ENCODE results near the gene CLIP2.
"Not testable (repeated sequence)": the region's sequence is repeated elsewhere in the genome, so short reads cannot be mapped to it uniquely, and the experiment has no call there.

CLIP2 gene

DNA sequence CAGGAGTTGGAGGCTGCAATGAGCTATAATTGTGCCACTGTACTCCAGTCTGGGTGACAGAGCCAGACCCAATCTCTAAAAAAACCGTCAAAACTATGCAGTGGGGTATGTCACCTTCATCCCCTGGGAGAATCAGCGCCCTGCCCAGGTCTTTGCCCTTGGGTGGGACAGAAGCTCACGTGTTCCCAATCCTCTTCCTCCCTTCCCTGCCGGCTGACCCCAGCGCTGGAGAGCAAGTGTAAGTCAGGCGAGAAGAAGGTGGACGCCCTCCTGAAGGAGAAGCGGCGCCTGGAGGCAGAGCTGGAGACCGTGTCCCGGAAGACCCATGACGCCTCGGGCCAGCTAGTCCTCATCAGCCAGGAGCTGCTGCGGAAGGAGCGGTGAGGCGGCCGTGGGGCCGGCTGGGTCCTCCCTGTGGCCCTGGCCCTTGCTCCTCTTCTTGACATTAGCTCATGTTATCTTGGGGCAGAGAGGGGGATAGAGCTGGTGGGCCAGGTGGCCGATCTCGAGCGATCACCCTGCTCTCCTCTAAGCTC is 99.7 kb downstream of the CLIP2 start:
- no peak overlapping the region for H3K4me3 ChIP-seq (replicated peaks; ENCODE audit: low read depth, low read length)
- TF ChIP-seq, protein P1, sequence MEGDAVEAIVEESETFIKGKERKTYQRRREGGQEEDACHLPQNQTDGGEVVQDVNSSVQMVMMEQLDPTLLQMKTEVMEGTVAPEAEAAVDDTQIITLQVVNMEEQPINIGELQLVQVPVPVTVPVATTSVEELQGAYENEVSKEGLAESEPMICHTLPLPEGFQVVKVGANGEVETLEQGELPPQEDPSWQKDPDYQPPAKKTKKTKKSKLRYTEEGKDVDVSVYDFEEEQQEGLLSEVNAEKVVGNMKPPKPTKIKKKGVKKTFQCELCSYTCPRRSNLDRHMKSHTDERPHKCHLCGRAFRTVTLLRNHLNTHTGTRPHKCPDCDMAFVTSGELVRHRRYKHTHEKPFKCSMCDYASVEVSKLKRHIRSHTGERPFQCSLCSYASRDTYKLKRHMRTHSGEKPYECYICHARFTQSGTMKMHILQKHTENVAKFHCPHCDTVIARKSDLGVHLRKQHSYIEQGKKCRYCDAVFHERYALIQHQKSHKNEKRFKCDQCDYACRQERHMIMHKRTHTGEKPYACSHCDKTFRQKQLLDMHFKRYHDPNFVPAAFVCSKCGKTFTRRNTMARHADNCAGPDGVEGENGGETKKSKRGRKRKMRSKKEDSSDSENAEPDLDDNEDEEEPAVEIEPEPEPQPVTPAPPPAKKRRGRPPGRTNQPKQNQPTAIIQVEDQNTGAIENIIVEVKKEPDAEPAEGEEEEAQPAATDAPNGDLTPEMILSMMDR (IDR thresholded peaks at IDR 0.05; ENCODE audit: low read depth, low read length, missing control alignments) = no peak
- no peak for DNase-seq (ENCODE audit: extremely low read depth, low read depth)

DNA sequence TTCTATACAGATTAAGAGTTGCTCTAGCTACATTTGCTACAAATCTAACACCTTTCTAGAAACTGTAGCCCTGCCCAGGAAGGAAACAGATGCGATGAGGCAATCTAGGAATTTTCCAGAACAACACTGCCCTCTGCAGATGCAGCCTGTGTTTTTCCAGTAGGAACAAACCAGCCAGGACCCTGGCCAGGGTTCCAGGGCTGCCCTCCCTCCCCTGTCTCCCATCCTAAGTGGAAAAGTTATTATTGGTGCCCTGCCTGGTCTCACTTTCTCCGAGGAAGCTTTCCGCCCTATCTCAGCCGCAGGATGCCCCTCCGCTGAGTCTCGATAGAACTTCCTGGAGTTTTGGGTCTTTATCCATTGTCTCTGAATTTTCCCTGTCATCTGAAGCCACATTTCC is 104.5 kb downstream of the CLIP2 start:
- DNase-seq (ENCODE audit: extremely low read depth, low read depth); H3K4me3 ChIP-seq (replicated peaks; ENCODE audit: low read depth, low read length): not testable (repeated sequence)
- TF ChIP-seq, protein P1 (IDR thresholded peaks at IDR 0.05; ENCODE audit: low read depth, low read length, missing control alignments) = peak; percentile 48

DNA sequence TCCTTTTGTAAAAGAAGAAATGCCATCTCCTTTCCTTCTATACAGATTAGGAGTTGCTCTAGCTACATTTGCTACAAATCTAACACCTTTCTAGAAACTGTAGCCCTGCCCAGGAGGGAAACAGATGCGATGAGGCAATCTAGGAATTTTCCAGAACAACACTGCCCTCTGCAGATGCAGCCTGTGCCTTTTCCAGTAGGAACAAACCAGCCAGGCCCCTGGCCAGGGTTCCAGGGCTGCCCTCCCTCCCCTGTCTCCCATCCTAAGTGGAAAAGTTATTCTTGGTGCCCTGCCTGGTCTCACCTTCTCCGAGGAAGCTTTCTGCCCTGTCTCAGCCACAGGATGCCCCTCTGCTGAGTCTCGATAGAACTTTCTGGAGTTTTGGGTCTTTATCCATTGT is 105.4 kb downstream of the CLIP2 start:
- H3K4me3 ChIP-seq (replicated peaks; ENCODE audit: low read depth, low read length); DNase-seq (ENCODE audit: extremely low read depth, low read depth): not testable (repeated sequence)
- TF ChIP-seq, protein P1 (IDR thresholded peaks at IDR 0.05; ENCODE audit: low read depth, low read length, missing control alignments) = peak; percentile 41

DNA sequence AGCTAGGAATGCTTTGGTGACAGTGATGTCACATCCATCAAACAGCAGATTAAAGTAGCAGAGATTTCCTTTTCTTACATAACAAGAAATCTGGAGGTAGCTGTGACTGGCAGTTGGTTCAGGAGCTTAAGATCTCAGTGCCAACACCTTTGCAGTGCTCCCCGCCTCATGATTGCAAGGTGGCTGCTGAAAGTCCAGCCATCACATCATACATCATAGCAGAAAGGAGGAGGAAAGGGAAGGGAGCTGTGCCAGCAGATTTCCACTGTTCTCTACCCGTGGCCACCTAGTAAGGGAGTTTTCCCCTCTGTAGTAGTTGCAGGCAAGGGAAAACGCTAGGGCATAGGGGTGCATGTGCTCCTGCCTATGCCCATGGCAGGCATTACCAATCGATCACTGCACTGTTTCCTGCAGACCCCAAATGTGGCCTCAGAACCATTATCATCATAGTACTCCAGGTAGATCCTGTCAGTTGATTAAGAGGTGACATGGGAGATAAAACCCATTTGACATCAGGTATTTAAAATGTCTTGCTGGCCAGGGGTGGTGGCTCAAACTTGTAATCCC is 106.6 kb downstream of the CLIP2 start:
- no peak overlapping the region for H3K4me3 ChIP-seq (replicated peaks; ENCODE audit: low read depth, low read length)
- TF ChIP-seq, protein P1 (IDR thresholded peaks at IDR 0.05; ENCODE audit: low read depth, low read length, missing control alignments) = no peak
- no peak for DNase-seq (ENCODE audit: extremely low read depth, low read depth)

DNA sequence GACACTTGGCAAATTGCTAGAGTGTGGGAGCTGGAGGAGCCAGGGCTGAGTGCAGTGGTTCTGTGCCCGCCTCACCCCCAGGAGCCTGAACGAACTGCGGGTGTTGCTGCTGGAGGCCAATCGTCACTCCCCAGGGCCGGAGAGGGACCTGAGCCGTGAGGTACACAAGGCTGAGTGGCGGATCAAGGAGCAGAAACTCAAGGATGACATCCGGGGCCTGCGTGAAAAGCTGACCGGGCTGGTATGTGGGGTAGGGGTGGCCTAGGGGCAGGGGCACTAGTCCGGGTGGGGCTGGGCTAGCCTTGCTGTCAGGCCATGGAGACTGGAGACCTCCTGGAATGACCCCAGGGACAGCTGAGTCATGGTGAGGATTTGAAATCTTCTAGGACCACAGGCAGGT is 107.8 kb downstream of the CLIP2 start:
- no peak for DNase-seq (ENCODE audit: extremely low read depth, low read depth)
- H3K4me3 ChIP-seq (replicated peaks; ENCODE audit: low read depth, low read length) = no peak overlapping the region
- TF ChIP-seq, protein P1 (IDR thresholded peaks at IDR 0.05; ENCODE audit: low read depth, low read length, missing control alignments) = no peak

DNA sequence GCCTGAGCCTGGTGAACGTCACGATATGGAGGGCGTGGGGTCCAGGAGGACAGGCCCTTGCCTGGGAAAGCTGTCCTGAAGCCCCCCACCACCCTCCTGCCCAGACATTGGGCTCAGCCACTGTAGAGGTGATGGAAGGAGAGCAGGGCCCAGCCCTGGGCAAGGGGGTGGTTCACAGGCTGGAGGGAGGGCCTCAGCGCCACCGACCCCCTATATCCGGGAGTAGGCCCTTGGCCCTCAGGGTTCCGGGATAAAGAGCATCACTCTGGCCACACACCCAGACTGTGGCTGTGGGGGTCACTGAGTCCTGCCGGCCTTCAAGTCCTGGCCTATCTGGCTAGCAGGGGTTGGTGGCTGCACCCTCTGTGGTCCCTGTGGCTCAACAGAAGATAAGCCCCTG is 109.2 kb downstream of the CLIP2 start:
- no peak overlapping the region for H3K4me3 ChIP-seq (replicated peaks; ENCODE audit: low read depth, low read length)
- TF ChIP-seq, protein P1 (IDR thresholded peaks at IDR 0.05; ENCODE audit: low read depth, low read length, missing control alignments) = no peak
- DNase-seq (ENCODE audit: extremely low read depth, low read depth) = no peak

DNA sequence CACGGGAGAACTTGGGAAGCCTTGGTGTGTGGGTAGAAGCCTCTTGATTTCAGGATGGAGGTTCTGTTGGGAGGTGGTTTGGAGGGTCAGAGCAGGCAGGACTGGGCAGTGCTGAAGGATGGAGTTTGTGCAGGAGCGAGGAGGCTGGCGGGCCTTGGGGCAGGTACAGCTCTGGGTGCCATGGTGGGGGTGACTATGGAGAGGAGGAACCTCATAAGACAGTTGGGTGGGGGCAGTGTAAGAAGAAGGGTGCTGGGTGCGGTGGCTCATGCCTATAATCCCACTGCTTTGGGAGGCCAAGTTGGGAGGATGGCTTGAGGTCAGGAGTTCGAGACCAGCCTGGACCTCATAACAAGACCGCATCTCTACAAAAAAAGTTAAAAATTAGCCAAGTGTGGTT is 109.8 kb downstream of the CLIP2 start:
- no peak overlapping the region for H3K4me3 ChIP-seq (replicated peaks; ENCODE audit: low read depth, low read length)
- TF ChIP-seq, protein P1 (IDR thresholded peaks at IDR 0.05; ENCODE audit: low read depth, low read length, missing control alignments) = no peak
- no peak for DNase-seq (ENCODE audit: extremely low read depth, low read depth)
